Measurements from ENCODE around the gene SEMA4C.
"Not testable (repeated sequence)": the region's sequence is repeated elsewhere in the genome, so short reads cannot be mapped to it uniquely, and the experiment has no call there.

The SEMA4C gene

DNA sequence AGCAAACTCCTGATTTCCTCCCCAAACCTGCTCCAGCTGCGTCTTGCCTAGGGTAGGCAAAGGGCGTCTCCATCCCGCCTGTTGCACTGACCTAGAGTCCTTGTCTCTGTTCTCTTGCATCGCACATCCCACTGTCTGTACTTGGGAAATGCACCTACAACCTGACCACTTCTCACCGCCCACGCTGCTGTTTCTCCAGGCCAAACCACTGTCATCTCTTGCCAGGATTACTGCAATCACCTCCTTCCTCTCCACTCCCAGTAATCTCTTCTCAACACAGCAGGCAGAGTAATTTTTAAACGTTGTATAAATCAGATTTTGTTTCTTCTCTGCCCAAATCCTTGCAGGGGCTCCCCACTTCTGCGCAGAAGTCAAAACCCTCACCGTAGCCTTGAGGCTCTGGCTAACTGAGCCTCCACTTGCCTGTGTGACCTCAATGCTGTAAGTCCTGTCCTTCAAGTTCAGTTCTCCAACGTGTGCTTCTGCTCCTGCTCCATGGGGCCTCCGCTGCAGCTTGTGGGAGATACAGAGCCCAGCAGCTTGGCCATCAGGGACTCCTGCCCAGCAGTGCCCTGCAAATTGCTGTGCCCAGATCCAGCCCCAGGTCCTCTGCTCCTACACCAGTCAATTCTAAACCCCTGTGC lies 27.7 kb upstream of the SEMA4C start:
- DNase-seq (ENCODE audit: low read depth in 2 of 2) = no peak

- DNase-seq (ENCODE audit: low read depth in 2 of 2) = no peak
Measured at GRCh38 chr2:96895746-96896651, 26.1 kb upstream of the SEMA4C start.

- no peak for DNase-seq (ENCODE audit: low read depth in 2 of 2)
Measured at GRCh38 chr2:96895032-96895745, 25.3 kb upstream of the SEMA4C start.

DNA sequence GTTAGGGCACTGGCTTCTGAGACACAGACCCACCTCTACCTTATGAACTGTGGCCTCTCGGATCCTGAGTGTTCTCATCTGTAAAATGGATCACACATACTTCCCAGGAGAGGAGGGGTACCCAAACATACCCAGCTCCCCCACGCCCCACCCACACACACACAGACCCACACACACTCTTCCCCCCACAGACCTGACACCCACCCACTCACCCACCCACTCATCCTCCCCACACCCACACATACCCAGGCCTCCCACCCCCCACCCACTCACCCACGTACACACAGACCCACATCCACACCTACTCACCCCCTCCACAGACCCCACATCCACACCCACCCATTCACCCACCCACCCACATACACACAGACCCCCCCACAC lies 24.3 kb upstream of the SEMA4C start:
- DNase-seq (ENCODE audit: low read depth in 2 of 2) = no peak

DNA sequence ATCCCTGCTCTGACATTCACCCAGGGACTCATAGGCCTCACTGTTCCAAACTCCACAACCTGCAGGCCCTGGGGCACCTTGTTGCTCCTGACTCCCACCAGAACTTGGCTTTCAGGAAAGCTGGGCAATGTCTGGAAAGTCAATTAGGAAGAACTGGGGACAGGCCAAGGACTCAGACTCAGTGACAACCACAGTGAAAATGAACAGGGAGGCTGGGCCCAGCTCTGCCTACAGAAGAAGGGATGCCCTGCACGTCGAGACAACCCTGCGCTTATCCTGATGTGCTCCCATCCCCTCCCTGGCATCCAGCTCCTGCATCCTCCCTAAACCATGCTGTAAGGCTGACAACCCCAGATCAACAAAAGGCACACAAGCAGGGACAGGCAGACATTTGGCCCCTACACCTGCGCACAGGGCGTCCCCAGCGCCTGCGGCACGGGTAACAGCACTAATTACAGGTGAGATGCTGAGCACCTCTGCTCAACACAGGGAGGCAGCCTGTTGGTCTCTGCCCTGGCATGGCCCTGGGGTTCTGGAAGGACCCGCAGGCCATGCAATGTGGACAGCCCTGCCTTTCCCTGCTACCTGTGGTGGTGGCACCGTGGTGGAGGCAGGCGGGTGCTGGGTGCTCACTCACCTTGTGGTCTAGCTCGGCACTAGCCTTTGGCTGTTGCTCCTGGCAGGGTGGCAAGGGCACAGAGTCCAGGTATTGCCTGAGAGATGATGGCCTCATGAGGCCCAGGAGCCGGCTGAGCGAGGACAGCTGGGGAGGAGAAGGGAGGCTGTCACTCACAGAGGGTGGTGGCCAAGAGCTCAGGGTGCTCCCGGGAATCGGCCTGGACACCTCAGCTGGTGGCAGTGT lies 23.6 kb upstream of the SEMA4C start:
- DNase-seq (ENCODE audit: low read depth in 2 of 2) = no peak

DNA sequence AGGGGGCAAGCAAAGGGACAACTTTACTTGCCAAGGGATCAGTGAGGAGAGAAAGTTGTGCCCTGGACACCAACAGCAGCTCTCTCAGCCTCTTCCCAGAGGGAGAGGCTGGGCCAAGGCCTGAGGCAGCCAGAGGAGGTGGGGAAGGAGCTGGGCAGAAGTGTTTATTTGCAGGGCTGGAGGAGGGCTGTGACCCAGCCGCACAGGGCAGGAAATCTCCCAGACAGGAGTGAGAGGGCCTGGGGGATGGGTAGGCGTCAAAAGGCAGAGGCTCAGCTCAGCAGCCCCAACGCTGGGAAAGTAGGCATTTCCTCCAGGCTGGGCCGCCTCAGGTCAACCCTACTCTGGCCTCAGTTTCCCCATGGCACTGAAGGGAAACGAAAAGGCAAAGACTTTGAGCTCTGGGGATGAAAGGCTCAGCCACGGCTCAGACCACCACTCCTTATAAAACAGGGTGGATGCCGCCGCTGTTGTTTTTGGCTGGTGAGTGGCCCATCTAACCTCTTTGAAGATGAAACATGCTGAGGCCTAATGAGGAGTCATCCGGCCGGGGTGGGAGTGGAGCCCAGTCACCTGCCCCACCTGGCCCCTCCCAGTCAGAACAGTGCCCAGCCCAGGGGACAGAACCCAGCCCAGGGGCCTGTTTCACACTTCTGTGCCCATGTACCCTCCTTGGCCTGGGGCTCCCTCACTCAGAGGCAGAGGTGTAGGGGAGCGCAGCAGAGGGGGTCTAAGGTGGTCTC lies 21.9 kb upstream of the SEMA4C start:
- no peak for DNase-seq (ENCODE audit: low read depth in 2 of 2)

DNA sequence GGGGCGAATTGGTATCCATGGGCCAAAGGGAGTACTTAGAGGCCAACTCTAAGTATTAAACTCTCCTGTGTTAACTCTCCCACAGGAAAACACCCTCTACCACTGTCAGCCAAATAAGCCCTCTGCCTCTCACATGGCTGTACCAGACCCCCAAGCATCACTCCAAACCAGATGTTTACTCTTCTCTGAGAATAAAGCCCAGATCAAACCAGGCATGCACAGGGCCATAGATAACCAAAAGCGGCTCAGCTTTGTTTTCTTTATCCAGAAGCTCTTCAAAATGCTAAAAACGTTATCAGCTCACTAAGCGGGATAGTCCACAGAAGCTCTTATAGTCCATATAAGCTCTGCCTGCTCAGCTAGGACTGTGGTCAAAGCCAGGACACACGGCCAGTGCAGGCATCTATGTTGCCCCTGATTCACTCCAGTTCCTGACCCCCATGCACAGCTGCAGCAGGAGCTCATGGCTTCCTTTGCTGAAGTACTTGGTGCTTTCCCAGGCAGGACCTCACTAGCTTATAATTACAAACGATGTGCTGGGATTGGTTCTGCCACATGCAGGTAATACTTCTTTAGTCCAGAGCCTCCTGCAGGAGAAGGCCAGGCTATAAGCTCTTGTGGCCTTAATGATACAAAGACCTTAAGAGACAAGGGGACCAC lies 21.0 kb upstream of the SEMA4C start:
- DNase-seq (ENCODE audit: low read depth in 2 of 2) = no peak

- no peak for DNase-seq (ENCODE audit: low read depth in 2 of 2)
Measured at GRCh38 chr2:96890252-96890651, 20.4 kb upstream of the SEMA4C start.

- not testable (repeated sequence) for DNase-seq (ENCODE audit: low read depth in 2 of 2)
Measured at GRCh38 chr2:96889502-96889901, 19.6 kb upstream of the SEMA4C start.

- DNase-seq (ENCODE audit: low read depth in 2 of 2) = no peak
Measured at GRCh38 chr2:96888072-96889011, 18.5 kb upstream of the SEMA4C start.

GRCh38 chr2:96887493-96888012 lies 17.7 kb upstream of the SEMA4C start:
- DNase-seq (ENCODE audit: low read depth in 2 of 2) = no peak

- DNase-seq (ENCODE audit: low read depth in 2 of 2) = no peak
Measured at GRCh38 chr2:96885432-96886347, 15.8 kb upstream of the SEMA4C start.

GRCh38 chr2:96884299-96885094 lies 14.6 kb upstream of the SEMA4C start:
- DNase-seq (ENCODE audit: low read depth in 2 of 2) = no peak

DNA sequence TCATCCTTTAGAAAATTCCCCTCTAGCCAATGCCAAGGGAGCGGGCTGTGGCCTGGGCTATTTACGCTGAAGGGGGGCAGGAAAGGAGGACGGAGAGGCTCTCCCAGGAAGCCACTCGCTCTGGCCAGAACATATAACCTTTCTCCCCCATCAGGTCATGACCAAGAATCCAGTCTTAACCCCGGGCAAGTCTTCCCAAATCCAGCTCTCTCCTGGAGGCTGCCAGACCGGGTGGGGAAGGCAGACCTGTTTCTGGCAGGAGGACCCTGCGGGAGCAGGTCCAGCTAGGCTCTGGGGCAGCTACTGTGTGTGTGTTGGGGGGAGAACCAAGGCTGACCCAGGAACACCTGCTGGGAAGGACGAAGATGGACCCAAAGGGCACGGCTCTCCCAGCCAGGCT lies 13.4 kb upstream of the SEMA4C start:
- no peak for DNase-seq (ENCODE audit: low read depth in 2 of 2)

DNA sequence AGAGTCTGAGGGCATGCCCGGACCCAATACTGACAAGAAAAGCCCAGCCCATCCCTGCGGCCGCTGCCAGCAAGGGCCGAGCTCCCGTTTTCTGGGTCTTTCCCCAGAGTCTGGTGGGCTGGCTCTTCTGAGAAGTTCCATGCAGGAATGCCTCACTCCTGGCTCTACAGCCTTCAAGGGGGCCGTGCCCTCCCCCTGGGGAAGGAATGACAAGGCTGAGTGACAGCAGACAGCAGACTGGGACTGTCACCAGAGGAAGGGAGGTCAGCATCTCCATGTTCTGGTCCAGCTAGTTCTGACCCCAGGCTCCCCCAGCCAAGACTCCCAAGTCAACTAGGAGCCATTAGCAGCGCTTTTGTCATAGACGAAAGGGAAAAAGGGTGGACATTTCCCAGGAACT lies 13.0 kb upstream of the SEMA4C start:
- DNase-seq (ENCODE audit: low read depth in 2 of 2) = no peak

- DNase-seq (ENCODE audit: low read depth in 2 of 2) = no peak
Measured at GRCh38 chr2:96882230-96882629, 12.3 kb upstream of the SEMA4C start.

All from stimulated activated CD4-positive, alpha-beta T cell treated with anti-CD3 and anti-CD28 coated beads, Interleukin-1b, Interleukin-23, amount 100 ng/mL, for 1 hour (primary cell).